Measurements from ENCODE around the gene FGR. TPM values are rescaled to one million over a fixed set of nuclear protein-coding genes. Genes with fewer than 3 reads are reported as not detected.

The FGR gene
- total RNA-seq, 1 experiment from 2014 or later: not detected

DNA sequence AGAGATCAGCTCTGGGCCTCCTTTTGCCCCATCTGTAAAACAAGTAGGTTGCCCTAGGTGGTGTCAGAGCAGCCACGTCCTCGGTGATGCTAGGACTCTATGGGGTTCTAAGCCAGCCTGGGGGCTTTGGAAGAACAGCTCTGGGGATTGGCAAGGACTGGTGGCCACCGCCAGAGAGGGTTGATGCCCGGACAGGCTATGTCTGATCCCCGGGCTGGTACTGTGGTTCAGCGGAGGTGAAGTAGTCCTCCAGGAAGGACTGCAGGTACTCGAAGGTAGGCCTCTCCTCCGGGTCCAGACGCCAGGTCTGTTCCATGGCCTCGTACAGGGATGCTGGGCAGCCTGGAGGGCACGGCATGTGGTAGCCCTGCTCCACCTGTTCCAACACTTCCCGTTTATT lies 22.3 kb downstream of the FGR start:
- Histone ChIP-seq H3K4me1 (ENCODE audit: control insufficient read depth in 1 of 2, insufficient read depth in 2 of 2, low read length in 2 of 2) (peaks cover 0 to 3% of the 10 kb centered on the region in 2 experiments; a peak in 2 of 4 replicates), H3K9me3 (ENCODE audit: control insufficient read depth in 1 of 2, insufficient read depth in 1 of 2, low read depth in 1 of 2, low read length in 2 of 2) (no peaks in the 10 kb centered on the region), H3K27ac (ENCODE audit: low read depth, low read length) (no peak overlapping the region), H3K9ac (ENCODE audit: low read length) (no peak overlapping the region), H3K27me3 (ENCODE audit: insufficient read depth, low read length) (no peaks in the 10 kb centered on the region), H3K4me2 (ENCODE audit: low read length) (no peak overlapping the region), H3K36me3 (ENCODE audit: control insufficient read depth in 1 of 2, insufficient read depth in 2 of 2, low read length in 2 of 2) (no peaks in the 10 kb centered on the region), H3K79me2 (ENCODE audit: insufficient read depth, low read length) (no peaks in the 10 kb centered on the region), H3K4me3 (replicated peaks in 1 of 2; ENCODE audit: low read depth in 1 of 2, low read length in 2 of 2) (no peak overlapping the region), H3K9me2 (ENCODE audit: insufficient read depth) (no peaks in the 10 kb centered on the region), H2AFZ (ENCODE audit: low read depth, low read length, poor library complexity, severe bottlenecking) (no peak overlapping the region), H4K20me1 (ENCODE audit: insufficient read depth) (no peaks in the 10 kb centered on the region)
- no TSS peak for BruUV-seq (replicated peaks)
- no peak for ATAC-seq
- POLR2A ChIA-PET: no interaction called here
- RAD21 ChIA-PET (ENCODE audit: low non-redundant PET in 1 of 2, low total read pairs in 2 of 2, uncharacterized antibody in 2 of 2, unreplicated experiment in 2 of 2): no interaction called here
- intact Hi-C loops (cut with micrococcal nuclease): no loop called here
- no peak for DNase-seq (ENCODE audit: low read depth, low spot score)
- CTCF ChIA-PET: no interaction called here
- TF ChIP-seq POLR2AphosphoS5 (IDR thresholded peaks at IDR 0.05; ENCODE audit: low read depth, low read length): no peak
- no peak for TF ChIP-seq CEBPB (IDR thresholded peaks at IDR 0.05; ENCODE audit: low read depth)
- no peak for TF ChIP-seq TCF7L2 (IDR thresholded peaks at IDR 0.05; ENCODE audit: borderline replicate concordance, extremely low read depth, insufficient read depth, insufficient read length)
- no peak for TF ChIP-seq EGR1 (IDR thresholded peaks at IDR 0.05; ENCODE audit: low read depth)
- TF ChIP-seq POLR2A (IDR thresholded peaks at IDR 0.05; ENCODE audit: borderline replicate concordance, extremely low read depth, insufficient read depth, insufficient read length): no peak
- TF ChIP-seq ELF1 (IDR thresholded peaks at IDR 0.05; ENCODE audit: borderline replicate concordance, low read depth): no peak
- TF ChIP-seq RAD21 (IDR thresholded peaks at IDR 0.05; ENCODE audit: low read depth): no peak
- TF ChIP-seq, protein P1, sequence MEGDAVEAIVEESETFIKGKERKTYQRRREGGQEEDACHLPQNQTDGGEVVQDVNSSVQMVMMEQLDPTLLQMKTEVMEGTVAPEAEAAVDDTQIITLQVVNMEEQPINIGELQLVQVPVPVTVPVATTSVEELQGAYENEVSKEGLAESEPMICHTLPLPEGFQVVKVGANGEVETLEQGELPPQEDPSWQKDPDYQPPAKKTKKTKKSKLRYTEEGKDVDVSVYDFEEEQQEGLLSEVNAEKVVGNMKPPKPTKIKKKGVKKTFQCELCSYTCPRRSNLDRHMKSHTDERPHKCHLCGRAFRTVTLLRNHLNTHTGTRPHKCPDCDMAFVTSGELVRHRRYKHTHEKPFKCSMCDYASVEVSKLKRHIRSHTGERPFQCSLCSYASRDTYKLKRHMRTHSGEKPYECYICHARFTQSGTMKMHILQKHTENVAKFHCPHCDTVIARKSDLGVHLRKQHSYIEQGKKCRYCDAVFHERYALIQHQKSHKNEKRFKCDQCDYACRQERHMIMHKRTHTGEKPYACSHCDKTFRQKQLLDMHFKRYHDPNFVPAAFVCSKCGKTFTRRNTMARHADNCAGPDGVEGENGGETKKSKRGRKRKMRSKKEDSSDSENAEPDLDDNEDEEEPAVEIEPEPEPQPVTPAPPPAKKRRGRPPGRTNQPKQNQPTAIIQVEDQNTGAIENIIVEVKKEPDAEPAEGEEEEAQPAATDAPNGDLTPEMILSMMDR (IDR thresholded peaks at IDR 0.05 in 2 of 3, conservative IDR thresholded peaks at IDR 0.05 in 1 of 3; ENCODE audit: borderline replicate concordance in 1 of 3, insufficient read depth in 1 of 3, low read depth in 2 of 3, low read length in 2 of 3): no peak
- no peak for TF ChIP-seq EZH2phosphoT487 (IDR thresholded peaks at IDR 0.05; ENCODE audit: borderline replicate concordance)
- no peak for TF ChIP-seq CBX3 (IDR thresholded peaks at IDR 0.05; ENCODE audit: low read depth)
- no peak for TF ChIP-seq SIN3A (IDR thresholded peaks at IDR 0.05; ENCODE audit: low read depth)
- no peak for TF ChIP-seq EZH2 (IDR thresholded peaks at IDR 0.05)
- TF ChIP-seq ZFX (IDR thresholded peaks at IDR 0.05): no peak
- TF ChIP-seq, protein P2, sequence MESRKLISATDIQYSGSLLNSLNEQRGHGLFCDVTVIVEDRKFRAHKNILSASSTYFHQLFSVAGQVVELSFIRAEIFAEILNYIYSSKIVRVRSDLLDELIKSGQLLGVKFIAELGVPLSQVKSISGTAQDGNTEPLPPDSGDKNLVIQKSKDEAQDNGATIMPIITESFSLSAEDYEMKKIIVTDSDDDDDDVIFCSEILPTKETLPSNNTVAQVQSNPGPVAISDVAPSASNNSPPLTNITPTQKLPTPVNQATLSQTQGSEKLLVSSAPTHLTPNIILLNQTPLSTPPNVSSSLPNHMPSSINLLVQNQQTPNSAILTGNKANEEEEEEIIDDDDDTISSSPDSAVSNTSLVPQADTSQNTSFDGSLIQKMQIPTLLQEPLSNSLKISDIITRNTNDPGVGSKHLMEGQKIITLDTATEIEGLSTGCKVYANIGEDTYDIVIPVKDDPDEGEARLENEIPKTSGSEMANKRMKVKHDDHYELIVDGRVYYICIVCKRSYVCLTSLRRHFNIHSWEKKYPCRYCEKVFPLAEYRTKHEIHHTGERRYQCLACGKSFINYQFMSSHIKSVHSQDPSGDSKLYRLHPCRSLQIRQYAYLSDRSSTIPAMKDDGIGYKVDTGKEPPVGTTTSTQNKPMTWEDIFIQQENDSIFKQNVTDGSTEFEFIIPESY (IDR thresholded peaks at IDR 0.05; ENCODE audit: extremely low read depth, insufficient replicate concordance, low read length): no peak
- no peak for TF ChIP-seq SP1 (IDR thresholded peaks at IDR 0.05; ENCODE audit: low read depth)
- TF ChIP-seq SRF (IDR thresholded peaks at IDR 0.05; ENCODE audit: low read depth): no peak
- no peak for TF ChIP-seq JUND (IDR thresholded peaks at IDR 0.05)
- no peak for TF ChIP-seq FOSL1 (IDR thresholded peaks at IDR 0.05; ENCODE audit: low read depth)
- TF ChIP-seq ZNF274 (IDR thresholded peaks at IDR 0.05; ENCODE audit: low read depth, low read length): no peak
